Measurements from ENCODE around the gene IL17RA.

Gene IL17RA

GRCh38 chr22:17106161-17106784, 21.5 kb downstream of the IL17RA start:
- TF ChIP-seq CTCF (IDR thresholded peaks at IDR 0.05; ENCODE audit: borderline replicate concordance, insufficient read depth, low read depth, low read length) = 0 out of 2 replicates have a peak, but pooled peaks have one; percentile 7
- H3K4me3 ChIP-seq (ENCODE audit: low read depth, low read length) = no peak overlapping the region

GRCh38 chr22:17106785-17107546, 22.2 kb downstream of the IL17RA start:
- no peak for TF ChIP-seq CTCF (IDR thresholded peaks at IDR 0.05; ENCODE audit: borderline replicate concordance, insufficient read depth, low read depth, low read length)
- H3K4me3 ChIP-seq (ENCODE audit: low read depth, low read length) = no peak overlapping the region

GRCh38 chr22:17107547-17107810, 22.7 kb downstream of the IL17RA start:
- no peak for TF ChIP-seq CTCF (IDR thresholded peaks at IDR 0.05; ENCODE audit: borderline replicate concordance, insufficient read depth, low read depth, low read length)
- no peak overlapping the region for H3K4me3 ChIP-seq (ENCODE audit: low read depth, low read length)

DNA sequence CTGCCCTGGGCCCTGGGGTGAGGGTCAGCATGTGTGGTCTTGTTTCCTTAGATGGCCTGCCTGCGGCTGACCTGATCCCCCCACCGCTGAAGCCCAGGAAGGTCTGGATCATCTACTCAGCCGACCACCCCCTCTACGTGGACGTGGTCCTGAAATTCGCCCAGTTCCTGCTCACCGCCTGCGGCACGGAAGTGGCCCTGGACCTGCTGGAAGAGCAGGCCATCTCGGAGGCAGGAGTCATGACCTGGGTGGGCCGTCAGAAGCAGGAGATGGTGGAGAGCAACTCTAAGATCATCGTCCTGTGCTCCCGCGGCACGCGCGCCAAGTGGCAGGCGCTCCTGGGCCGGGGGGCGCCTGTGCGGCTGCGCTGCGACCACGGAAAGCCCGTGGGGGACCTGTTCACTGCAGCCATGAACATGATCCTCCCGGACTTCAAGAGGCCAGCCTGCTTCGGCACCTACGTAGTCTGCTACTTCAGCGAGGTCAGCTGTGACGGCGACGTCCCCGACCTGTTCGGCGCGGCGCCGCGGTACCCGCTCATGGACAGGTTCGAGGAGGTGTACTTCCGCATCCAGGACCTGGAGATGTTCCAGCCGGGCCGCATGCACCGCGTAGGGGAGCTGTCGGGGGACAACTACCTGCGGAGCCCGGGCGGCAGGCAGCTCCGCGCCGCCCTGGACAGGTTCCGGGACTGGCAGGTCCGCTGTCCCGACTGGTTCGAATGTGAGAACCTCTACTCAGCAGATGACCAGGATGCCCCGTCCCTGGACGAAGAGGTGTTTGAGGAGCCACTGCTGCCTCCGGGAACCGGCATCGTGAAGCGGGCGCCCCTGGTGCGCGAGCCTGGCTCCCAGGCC, 23.7 kb downstream of the IL17RA start:
- no peak overlapping the region for H3K4me3 ChIP-seq (ENCODE audit: low read depth, low read length)
- TF ChIP-seq CTCF (IDR thresholded peaks at IDR 0.05; ENCODE audit: borderline replicate concordance, insufficient read depth, low read depth, low read length) = no peak

DNA sequence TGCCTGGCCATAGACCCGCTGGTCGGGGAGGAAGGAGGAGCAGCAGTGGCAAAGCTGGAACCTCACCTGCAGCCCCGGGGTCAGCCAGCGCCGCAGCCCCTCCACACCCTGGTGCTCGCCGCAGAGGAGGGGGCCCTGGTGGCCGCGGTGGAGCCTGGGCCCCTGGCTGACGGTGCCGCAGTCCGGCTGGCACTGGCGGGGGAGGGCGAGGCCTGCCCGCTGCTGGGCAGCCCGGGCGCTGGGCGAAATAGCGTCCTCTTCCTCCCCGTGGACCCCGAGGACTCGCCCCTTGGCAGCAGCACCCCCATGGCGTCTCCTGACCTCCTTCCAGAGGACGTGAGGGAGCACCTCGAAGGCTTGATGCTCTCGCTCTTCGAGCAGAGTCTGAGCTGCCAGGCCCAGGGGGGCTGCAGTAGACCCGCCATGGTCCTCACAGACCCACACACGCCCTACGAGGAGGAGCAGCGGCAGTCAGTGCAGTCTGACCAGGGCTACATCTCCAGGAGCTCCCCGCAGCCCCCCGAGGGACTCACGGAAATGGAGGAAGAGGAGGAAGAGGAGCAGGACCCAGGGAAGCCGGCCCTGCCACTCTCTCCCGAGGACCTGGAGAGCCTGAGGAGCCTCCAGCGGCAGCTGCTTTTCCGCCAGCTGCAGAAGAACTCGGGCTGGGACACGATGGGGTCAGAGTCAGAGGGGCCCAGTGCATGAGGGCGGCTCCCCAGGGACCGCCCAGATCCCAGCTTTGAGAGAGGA, 24.5 kb downstream of the IL17RA start:
- no peak for TF ChIP-seq CTCF (IDR thresholded peaks at IDR 0.05; ENCODE audit: borderline replicate concordance, insufficient read depth, low read depth, low read length)
- no peak overlapping the region for H3K4me3 ChIP-seq (ENCODE audit: low read depth, low read length)

DNA sequence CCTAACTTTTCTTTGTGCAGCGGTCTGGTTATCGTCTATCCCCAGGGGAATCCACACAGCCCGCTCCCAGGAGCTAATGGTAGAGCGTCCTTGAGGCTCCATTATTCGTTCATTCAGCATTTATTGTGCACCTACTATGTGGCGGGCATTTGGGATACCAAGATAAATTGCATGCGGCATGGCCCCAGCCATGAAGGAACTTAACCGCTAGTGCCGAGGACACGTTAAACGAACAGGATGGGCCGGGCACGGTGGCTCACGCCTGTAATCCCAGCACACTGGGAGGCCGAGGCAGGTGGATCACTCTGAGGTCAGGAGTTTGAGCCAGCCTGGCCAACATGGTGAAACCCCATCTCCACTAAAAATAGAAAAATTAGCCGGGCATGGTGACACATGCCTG, 25.2 kb downstream of the IL17RA start:
- TF ChIP-seq CTCF (IDR thresholded peaks at IDR 0.05; ENCODE audit: borderline replicate concordance, insufficient read depth, low read depth, low read length) = no peak
- no peak overlapping the region for H3K4me3 ChIP-seq (ENCODE audit: low read depth, low read length)
